ENCODE measurements around the gene RAB12.
A peak's percentile ranks its signal among the peaks of the same experiment; 100 is the strongest.
"Not testable (repeated sequence)": the region's sequence is repeated elsewhere in the genome, so short reads cannot be mapped to it uniquely, and the experiment has no call there.

The RAB12 gene

GRCh38 chr18:8608795-8609658 lies at the start of gene RAB12:
Gene RAB12 (plus strand): TSS chr18:8609437. CDS start chr18:8609440, 3 bp downstream.
- Histone ChIP-seq H3K4me3 (ENCODE audit: low read length) (peak within 1 kb of the TSS; percentile 92), H3K4me1 (ENCODE audit: control insufficient read depth, insufficient read depth, low read length) (peaks cover 29% of the 10 kb centered on the region), H3K9me3 (ENCODE audit: control insufficient read depth, low read length) (no peaks in the 10 kb centered on the region), H3K36me3 (ENCODE audit: control insufficient read depth, insufficient read depth, low read length, severe bottlenecking) (no peaks in the 10 kb centered on the region), H3K27me3 (replicated peaks; ENCODE audit: control insufficient read depth, insufficient read depth, low read length) (no peaks in the 10 kb centered on the region), H3K9ac (ENCODE audit: low read length) (peak within 1 kb of the TSS; percentile 92)
- peak; percentile 93 for DNase-seq (ENCODE audit: low read depth)

- no peak for DNase-seq (ENCODE audit: low read depth)
- no peak overlapping the region for H3K4me3 ChIP-seq (ENCODE audit: low read length)
- H3K27me3 ChIP-seq (replicated peaks; ENCODE audit: control insufficient read depth, insufficient read depth, low read length), result peaks cover 19% of the 10 kb centered on the region
- no peaks in the 10 kb centered on the region for H3K9me3 ChIP-seq (ENCODE audit: control insufficient read depth, low read length)
- no peak overlapping the region for H3K9ac ChIP-seq (ENCODE audit: low read length)
- H3K36me3 ChIP-seq (ENCODE audit: control insufficient read depth, insufficient read depth, low read length, severe bottlenecking), result no peaks in the 10 kb centered on the region
- H3K4me1 ChIP-seq (ENCODE audit: control insufficient read depth, insufficient read depth, low read length), result peaks cover 18% of the 10 kb centered on the region
These were observed 49.5 kb upstream of the RAB12 start for GRCh38 chr18:8559612-8560186.

GRCh38 chr18:8561123-8561910 lies 47.9 kb upstream of the RAB12 start:
- Histone ChIP-seq H3K36me3 (ENCODE audit: control insufficient read depth, insufficient read depth, low read length, severe bottlenecking) (no peaks in the 10 kb centered on the region), H3K4me1 (ENCODE audit: control insufficient read depth, insufficient read depth, low read length) (peaks cover 14% of the 10 kb centered on the region), H3K9me3 (ENCODE audit: control insufficient read depth, low read length) (no peaks in the 10 kb centered on the region), H3K9ac (ENCODE audit: low read length) (no peak overlapping the region), H3K4me3 (ENCODE audit: low read length) (no peak overlapping the region), H3K27me3 (replicated peaks; ENCODE audit: control insufficient read depth, insufficient read depth, low read length) (peaks cover 16% of the 10 kb centered on the region)
- DNase-seq (ENCODE audit: low read depth), result no peak

- Histone ChIP-seq H3K4me1 (ENCODE audit: control insufficient read depth, insufficient read depth, low read length) (peaks cover 8% of the 10 kb centered on the region), H3K36me3 (ENCODE audit: control insufficient read depth, insufficient read depth, low read length, severe bottlenecking) (no peaks in the 10 kb centered on the region), H3K9ac (ENCODE audit: low read length) (no peak overlapping the region), H3K9me3 (ENCODE audit: control insufficient read depth, low read length) (no peaks in the 10 kb centered on the region), H3K27me3 (replicated peaks; ENCODE audit: control insufficient read depth, insufficient read depth, low read length) (peaks cover 16% of the 10 kb centered on the region), H3K4me3 (ENCODE audit: low read length) (no peak overlapping the region)
- no peak for DNase-seq (ENCODE audit: low read depth)
These were observed 47.2 kb upstream of the RAB12 start for GRCh38 chr18:8562070-8562469.

GRCh38 chr18:8562919-8563318 lies 46.3 kb upstream of the RAB12 start:
- no peak for DNase-seq (ENCODE audit: low read depth)
- H3K4me3 ChIP-seq (ENCODE audit: low read length), result no peak overlapping the region
- peaks cover 16% of the 10 kb centered on the region for H3K27me3 ChIP-seq (replicated peaks; ENCODE audit: control insufficient read depth, insufficient read depth, low read length)
- H3K9me3 ChIP-seq (ENCODE audit: control insufficient read depth, low read length), result no peaks in the 10 kb centered on the region
- peaks cover 4% of the 10 kb centered on the region for H3K4me1 ChIP-seq (ENCODE audit: control insufficient read depth, insufficient read depth, low read length)
- H3K9ac ChIP-seq (ENCODE audit: low read length), result no peak overlapping the region
- H3K36me3 ChIP-seq (ENCODE audit: control insufficient read depth, insufficient read depth, low read length, severe bottlenecking), result no peaks in the 10 kb centered on the region

- H3K9ac ChIP-seq (ENCODE audit: low read length), result no peak overlapping the region
- H3K36me3 ChIP-seq (ENCODE audit: control insufficient read depth, insufficient read depth, low read length, severe bottlenecking), result no peaks in the 10 kb centered on the region
- H3K9me3 ChIP-seq (ENCODE audit: control insufficient read depth, low read length), result no peaks in the 10 kb centered on the region
- DNase-seq (ENCODE audit: low read depth), result no peak
- no peak overlapping the region for H3K4me3 ChIP-seq (ENCODE audit: low read length)
- H3K27me3 ChIP-seq (replicated peaks; ENCODE audit: control insufficient read depth, insufficient read depth, low read length), result peaks cover 4% of the 10 kb centered on the region
- no peaks in the 10 kb centered on the region for H3K4me1 ChIP-seq (ENCODE audit: control insufficient read depth, insufficient read depth, low read length)
These were observed 37.8 kb upstream of the RAB12 start for GRCh38 chr18:8571399-8571798.

GRCh38 chr18:8573766-8574165 lies 35.5 kb upstream of the RAB12 start:
- not testable (repeated sequence) for H3K27me3 ChIP-seq (replicated peaks; ENCODE audit: control insufficient read depth, insufficient read depth, low read length); H3K9me3 ChIP-seq (ENCODE audit: control insufficient read depth, low read length); H3K4me3 ChIP-seq (ENCODE audit: low read length); DNase-seq (ENCODE audit: low read depth); H3K36me3 ChIP-seq (ENCODE audit: control insufficient read depth, insufficient read depth, low read length, severe bottlenecking); H3K9ac ChIP-seq (ENCODE audit: low read length); H3K4me1 ChIP-seq (ENCODE audit: control insufficient read depth, insufficient read depth, low read length)

GRCh38 chr18:8584798-8585197 lies 24.4 kb upstream of the RAB12 start:
- no peak for DNase-seq (ENCODE audit: low read depth)
- Histone ChIP-seq H3K27me3 (replicated peaks; ENCODE audit: control insufficient read depth, insufficient read depth, low read length) (peaks cover 49% of the 10 kb centered on the region), H3K36me3 (ENCODE audit: control insufficient read depth, insufficient read depth, low read length, severe bottlenecking) (no peaks in the 10 kb centered on the region), H3K9me3 (ENCODE audit: control insufficient read depth, low read length) (peaks cover 10% of the 10 kb centered on the region), H3K9ac (ENCODE audit: low read length) (no peak overlapping the region), H3K4me3 (ENCODE audit: low read length) (no peak overlapping the region), H3K4me1 (ENCODE audit: control insufficient read depth, insufficient read depth, low read length) (no peaks in the 10 kb centered on the region)

GRCh38 chr18:8586941-8587340 lies 22.3 kb upstream of the RAB12 start:
- Histone ChIP-seq H3K27me3 (replicated peaks; ENCODE audit: control insufficient read depth, insufficient read depth, low read length) (peaks cover 48% of the 10 kb centered on the region), H3K4me3 (ENCODE audit: low read length) (no peak overlapping the region), H3K4me1 (ENCODE audit: control insufficient read depth, insufficient read depth, low read length) (no peaks in the 10 kb centered on the region), H3K9me3 (ENCODE audit: control insufficient read depth, low read length) (peaks cover 21% of the 10 kb centered on the region), H3K36me3 (ENCODE audit: control insufficient read depth, insufficient read depth, low read length, severe bottlenecking) (no peaks in the 10 kb centered on the region), H3K9ac (ENCODE audit: low read length) (no peak overlapping the region)
- DNase-seq (ENCODE audit: low read depth), result no peak

GRCh38 chr18:8595445-8595844 lies 13.8 kb upstream of the RAB12 start:
- H3K4me3 ChIP-seq (ENCODE audit: low read length), result no peak overlapping the region
- no peak for DNase-seq (ENCODE audit: low read depth)
- peaks cover 15% of the 10 kb centered on the region for H3K27me3 ChIP-seq (replicated peaks; ENCODE audit: control insufficient read depth, insufficient read depth, low read length)
- no peaks in the 10 kb centered on the region for H3K4me1 ChIP-seq (ENCODE audit: control insufficient read depth, insufficient read depth, low read length)
- H3K9me3 ChIP-seq (ENCODE audit: control insufficient read depth, low read length), result peaks cover 11% of the 10 kb centered on the region
- no peak overlapping the region for H3K9ac ChIP-seq (ENCODE audit: low read length)
- no peaks in the 10 kb centered on the region for H3K36me3 ChIP-seq (ENCODE audit: control insufficient read depth, insufficient read depth, low read length, severe bottlenecking)

Measured in adipocyte (in vitro differentiated cells).